PC-9 (cell line): ENCODE results near the gene FAM234A.

ENCODE experiments used
- EZH2 ChIP-seq: fragments of 200-600 bp; sonication (generic); IDR thresholded peaks from 2 replicates; pipeline ENCODE4 v1.8.0; 2017; ENCODE audit warnings: antibody characterized with exemption, low read depth
- TF ChIP-seq, protein P1 (sequence below): fragments of 200-600 bp; sonication (generic); conservative IDR thresholded peaks from 2 replicates; pipeline ENCODE4 v1.6.1; 2017; ENCODE audit warnings: mixed run types, antibody characterized with exemption, mild to moderate bottlenecking, moderate library complexity

- TF ChIP-seq EZH2 = no peak
- TF ChIP-seq, protein P1, sequence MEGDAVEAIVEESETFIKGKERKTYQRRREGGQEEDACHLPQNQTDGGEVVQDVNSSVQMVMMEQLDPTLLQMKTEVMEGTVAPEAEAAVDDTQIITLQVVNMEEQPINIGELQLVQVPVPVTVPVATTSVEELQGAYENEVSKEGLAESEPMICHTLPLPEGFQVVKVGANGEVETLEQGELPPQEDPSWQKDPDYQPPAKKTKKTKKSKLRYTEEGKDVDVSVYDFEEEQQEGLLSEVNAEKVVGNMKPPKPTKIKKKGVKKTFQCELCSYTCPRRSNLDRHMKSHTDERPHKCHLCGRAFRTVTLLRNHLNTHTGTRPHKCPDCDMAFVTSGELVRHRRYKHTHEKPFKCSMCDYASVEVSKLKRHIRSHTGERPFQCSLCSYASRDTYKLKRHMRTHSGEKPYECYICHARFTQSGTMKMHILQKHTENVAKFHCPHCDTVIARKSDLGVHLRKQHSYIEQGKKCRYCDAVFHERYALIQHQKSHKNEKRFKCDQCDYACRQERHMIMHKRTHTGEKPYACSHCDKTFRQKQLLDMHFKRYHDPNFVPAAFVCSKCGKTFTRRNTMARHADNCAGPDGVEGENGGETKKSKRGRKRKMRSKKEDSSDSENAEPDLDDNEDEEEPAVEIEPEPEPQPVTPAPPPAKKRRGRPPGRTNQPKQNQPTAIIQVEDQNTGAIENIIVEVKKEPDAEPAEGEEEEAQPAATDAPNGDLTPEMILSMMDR = no peak
Observed at GRCh38 chr16:247027-247426, 12.4 kb downstream of the FAM234A start.
